ENCODE measurements around the gene KANK3. TPM values are rescaled to one million over a fixed set of nuclear protein-coding genes. Genes with fewer than 3 reads are reported as not detected.

KANK3 gene
- total RNA-seq, 4 donors from 2014 or later = 3.2 to 10.5 (median 4.1) TPM

DNA sequence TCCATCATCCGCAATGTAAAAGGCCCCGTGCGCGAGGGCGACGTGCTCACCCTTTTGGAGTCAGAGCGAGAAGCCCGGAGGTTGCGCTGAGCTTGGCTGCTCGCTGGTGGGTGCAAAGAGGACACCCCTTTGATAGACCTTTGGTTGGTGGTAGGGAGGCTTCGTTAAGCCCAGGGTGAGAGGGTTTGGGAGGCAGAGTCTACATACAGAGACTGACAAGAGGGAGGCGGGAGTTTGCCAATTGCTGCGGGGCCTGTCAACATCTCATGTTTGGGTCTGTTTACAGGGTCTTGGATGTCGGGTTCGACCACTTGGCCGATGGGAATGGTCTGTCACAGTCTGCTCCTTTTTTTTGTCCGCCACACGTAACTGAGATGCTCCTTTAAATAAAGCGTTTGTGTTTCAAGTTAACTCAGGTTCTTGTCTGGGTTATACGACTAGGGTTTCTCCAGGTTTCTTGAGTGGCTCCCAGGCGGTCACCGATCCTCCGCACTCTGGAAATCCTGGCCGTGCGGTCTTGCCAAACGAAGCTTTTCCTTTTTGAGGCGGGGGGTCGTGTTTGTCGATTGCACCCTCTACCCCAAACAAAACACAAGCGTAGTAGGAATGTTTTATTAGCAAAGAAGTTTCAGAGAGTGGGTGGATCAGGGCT lies 20.9 kb downstream of the KANK3 start:
- TF ChIP-seq POLR2AphosphoS5 (IDR thresholded peaks at IDR 0.05) = no peak
- TF ChIP-seq POLR2A (IDR thresholded peaks at IDR 0.05) = no peak
- no peak for TF ChIP-seq EP300 (IDR thresholded peaks at IDR 0.05; ENCODE audit: low read depth)
- TF ChIP-seq, protein P1, sequence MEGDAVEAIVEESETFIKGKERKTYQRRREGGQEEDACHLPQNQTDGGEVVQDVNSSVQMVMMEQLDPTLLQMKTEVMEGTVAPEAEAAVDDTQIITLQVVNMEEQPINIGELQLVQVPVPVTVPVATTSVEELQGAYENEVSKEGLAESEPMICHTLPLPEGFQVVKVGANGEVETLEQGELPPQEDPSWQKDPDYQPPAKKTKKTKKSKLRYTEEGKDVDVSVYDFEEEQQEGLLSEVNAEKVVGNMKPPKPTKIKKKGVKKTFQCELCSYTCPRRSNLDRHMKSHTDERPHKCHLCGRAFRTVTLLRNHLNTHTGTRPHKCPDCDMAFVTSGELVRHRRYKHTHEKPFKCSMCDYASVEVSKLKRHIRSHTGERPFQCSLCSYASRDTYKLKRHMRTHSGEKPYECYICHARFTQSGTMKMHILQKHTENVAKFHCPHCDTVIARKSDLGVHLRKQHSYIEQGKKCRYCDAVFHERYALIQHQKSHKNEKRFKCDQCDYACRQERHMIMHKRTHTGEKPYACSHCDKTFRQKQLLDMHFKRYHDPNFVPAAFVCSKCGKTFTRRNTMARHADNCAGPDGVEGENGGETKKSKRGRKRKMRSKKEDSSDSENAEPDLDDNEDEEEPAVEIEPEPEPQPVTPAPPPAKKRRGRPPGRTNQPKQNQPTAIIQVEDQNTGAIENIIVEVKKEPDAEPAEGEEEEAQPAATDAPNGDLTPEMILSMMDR (IDR thresholded peaks at IDR 0.05) = no peak
- no peak for DNase-seq
- peaks cover 20 to 29% (median 24%) of the 10 kb centered on the region in 4 donors for H3K4me1 ChIP-seq
- no peaks in the 10 kb centered on the region for H3K27me3 ChIP-seq
- intact Hi-C loops (cut with DNase I; ENCODE audit: low total_unique reads) (no loop called here), in situ Hi-C loops (cut with MboI; ENCODE audit: low pct_ligation_motif_present in 1 of 4, low pct_unique_long_range_greater_than_20kb in 1 of 4, low sequenced_read_pairs in 3 of 4) (loop anchor here in 1 of 4 donors (5.0 kb wide), 1 partner anchor 55 kb away; no protein-coding TSS in a partner anchor)
- WGBS, 2 donors (ENCODE audit: low coverage in 1 of 2) = 11% methylated on average over 30 of the region's 30 CpGs; no CpG with 5 or more reads in 1 of the 2 donors
- H3K9me3 ChIP-seq = no peaks in the 10 kb centered on the region
- peak overlapping the region; percentile 76 to 99 (median 87) for H3K4me3 ChIP-seq
- peak overlapping the region; percentile 90 to 96 (median 94) for H3K27ac ChIP-seq
- H3K36me3 ChIP-seq = no peaks in the 10 kb centered on the region

DNA sequence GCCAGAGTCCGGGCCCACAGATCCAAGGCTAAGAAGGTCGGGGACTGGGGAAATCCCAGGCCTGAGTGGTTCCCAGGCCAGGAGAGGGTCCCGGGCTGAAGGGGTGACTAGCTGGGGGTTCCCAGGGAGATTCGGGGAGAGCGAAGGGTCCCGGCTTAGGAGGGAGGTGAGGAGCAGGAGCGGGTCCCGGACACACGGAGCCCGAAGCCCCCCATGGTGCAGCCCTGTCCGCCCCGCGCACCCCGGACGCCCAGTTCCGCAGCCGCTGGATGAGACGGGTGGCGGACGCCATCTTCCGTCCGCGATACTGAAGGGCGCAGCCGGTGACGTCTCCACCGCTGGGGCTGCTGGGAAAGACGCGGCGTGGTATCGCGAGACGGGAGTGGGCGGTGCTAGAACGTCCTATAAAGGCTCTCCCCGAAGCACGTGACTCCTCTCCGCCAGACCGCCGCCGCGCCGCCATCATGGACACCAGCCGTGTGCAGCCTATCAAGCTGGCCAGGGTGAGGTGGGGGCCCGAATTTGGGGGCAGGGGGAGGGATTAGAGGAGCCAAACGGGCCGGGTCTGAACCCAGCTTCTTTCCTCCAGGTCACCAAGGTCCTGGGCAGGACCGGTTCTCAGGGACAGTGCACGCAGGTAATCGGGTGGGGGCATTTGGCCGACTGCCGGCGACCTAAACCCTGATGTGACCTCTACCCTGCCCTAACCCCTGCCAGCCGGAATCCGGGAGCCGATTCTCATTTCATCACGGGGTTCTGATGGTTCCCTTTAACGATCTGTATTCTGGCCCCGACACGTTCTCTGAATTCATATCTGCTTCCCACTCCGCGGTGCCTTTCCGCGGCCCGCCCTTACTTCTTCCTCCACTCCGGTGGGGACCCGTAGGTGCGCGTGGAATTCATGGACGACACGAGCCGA lies 21.7 kb downstream of the KANK3 start, which contains the start of the genes NDUFA7 and RPS28:
TSS of gene NDUFA7 (minus strand) at position 309 of the 919 bp plus-strand sequence. CDS start at position 292, 17 bp downstream.
TSS of gene RPS28 (plus strand) at position 430 of the 919 bp plus-strand sequence. CDS start at position 465, 35 bp downstream.
- peak within 1 kb of the TSS; percentile 76 to 99 (median 87) for H3K4me3 ChIP-seq
- no peaks in the 10 kb centered on the region for H3K27me3 ChIP-seq
- H3K27ac ChIP-seq = peak within 1 kb of the TSS; percentile 90 to 96 (median 94)
- no peaks in the 10 kb centered on the region for H3K36me3 ChIP-seq
- DNase-seq = peak; percentile 98
- peaks cover 20 to 29% (median 24%) of the 10 kb centered on the region in 4 donors for H3K4me1 ChIP-seq
- H3K9me3 ChIP-seq = no peaks in the 10 kb centered on the region
- TF ChIP-seq EP300 (IDR thresholded peaks at IDR 0.05; ENCODE audit: low read depth) (no peak), POLR2A (IDR thresholded peaks at IDR 0.05) (peak; percentile 97), POLR2AphosphoS5 (IDR thresholded peaks at IDR 0.05) (peak; percentile 97 to 99 (median 98))
- TF ChIP-seq, protein P1 (IDR thresholded peaks at IDR 0.05) = peak in 3 of 5 experiments; percentile 17 to 36 (median 32)
- in situ Hi-C loops (cut with MboI; ENCODE audit: low pct_ligation_motif_present in 1 of 4, low pct_unique_long_range_greater_than_20kb in 1 of 4, low sequenced_read_pairs in 3 of 4) (loop anchor here in 1 of 4 donors (5.0 kb wide), 1 partner anchor 54 kb away; no protein-coding TSS in a partner anchor), intact Hi-C loops (cut with DNase I; ENCODE audit: low total_unique reads) (no loop called here)
- WGBS, 2 donors (ENCODE audit: low coverage in 1 of 2) = 0% methylated on average over 61 of the region's 72 CpGs; no CpG with 5 or more reads in 1 of the 2 donors

DNA sequence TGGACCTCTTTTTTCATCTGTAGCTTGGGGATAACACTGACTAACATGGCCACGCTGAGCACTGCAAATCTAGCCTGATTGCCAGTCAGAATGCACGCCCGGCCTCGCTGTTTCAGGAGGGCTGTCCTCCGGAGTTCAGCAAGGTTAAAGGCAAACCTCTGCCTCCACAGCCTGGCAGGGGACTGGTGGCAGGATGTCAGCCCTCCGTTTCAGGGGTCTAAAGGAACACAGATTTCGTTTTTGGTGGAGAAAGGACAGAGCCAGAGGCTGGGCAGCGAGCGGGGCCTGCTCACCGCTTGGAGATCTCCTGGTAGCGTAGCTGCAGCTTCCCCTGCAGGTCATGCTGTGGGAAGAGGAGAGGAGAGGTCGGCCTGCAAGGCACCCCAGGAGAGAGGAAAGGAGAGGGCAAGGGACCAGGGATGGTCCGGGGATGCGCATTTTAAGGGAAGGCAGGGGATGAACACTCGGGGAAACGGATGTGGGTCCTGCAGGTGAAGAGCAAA lies 22.4 kb downstream of the KANK3 start:
- Histone ChIP-seq H3K27me3 (no peaks in the 10 kb centered on the region), H3K9me3 (no peaks in the 10 kb centered on the region), H3K36me3 (peaks cover 0 to under 1% (median 0%) of the 10 kb centered on the region in 4 donors), H3K4me1 (peaks cover 20 to 29% (median 24%) of the 10 kb centered on the region in 4 donors), H3K4me3 (peak overlapping the region; percentile 55 to 88 (median 81)), H3K27ac (peak overlapping the region; percentile 90 to 96 (median 94))
- 2% methylated on average over 13 of the region's 16 CpGs; no CpG with 5 or more reads in 1 of the 2 donors for whole genome bisulfite sequencing, 2 donors (ENCODE audit: low coverage in 1 of 2)
- TF ChIP-seq POLR2AphosphoS5 (IDR thresholded peaks at IDR 0.05) = no peak
- TF ChIP-seq EP300 (IDR thresholded peaks at IDR 0.05; ENCODE audit: low read depth) = no peak
- TF ChIP-seq POLR2A (IDR thresholded peaks at IDR 0.05) = no peak
- TF ChIP-seq, protein P1 (IDR thresholded peaks at IDR 0.05) = no peak
- in situ Hi-C loops (cut with MboI; ENCODE audit: low pct_ligation_motif_present in 1 of 4, low pct_unique_long_range_greater_than_20kb in 1 of 4, low sequenced_read_pairs in 3 of 4) = loop anchor here in 1 of 4 donors (5.0 kb wide), 1 partner anchor 53 kb away; no protein-coding TSS in a partner anchor
- no peak for DNase-seq
- intact Hi-C loops (cut with DNase I; ENCODE audit: low total_unique reads) = no loop called here

Data from transverse colon (tissue), 4 donors.